Skeletal muscle satellite cell (primary cell): ENCODE measurements around the gene NGF.
"Not testable (repeated sequence)": the region's sequence is repeated elsewhere in the genome, so short reads cannot be mapped to it uniquely, and the experiment has no call there.

Source experiments
- H3K27me3 ChIP-seq: 2 replicates; pipeline ENCODE4 v1.7.0; 2013; ENCODE audit warnings: low read length; ENCODE audit not compliant: control insufficient read depth, insufficient read depth
- H3K36me3 ChIP-seq: 2 replicates; pipeline ENCODE4 v1.7.0; 2013; ENCODE audit warnings: mild to moderate bottlenecking, control low read depth, low read length; ENCODE audit not compliant: insufficient read depth
- H3K4me1 ChIP-seq: 2 replicates; pipeline ENCODE4 v1.7.0; 2013; ENCODE audit warnings: low read length; ENCODE audit not compliant: control insufficient read depth, insufficient read depth
- H3K4me2 ChIP-seq: 2 replicates; pipeline ENCODE4 v1.7.0; 2013; ENCODE audit warnings: mild to moderate bottlenecking, low read length
- H3K4me3 ChIP-seq: 2 replicates; pipeline ENCODE4 v1.7.0; 2013; ENCODE audit warnings: low read length
- H3K9ac ChIP-seq: 2 replicates; pipeline ENCODE4 v1.7.0; 2013; ENCODE audit warnings: mild to moderate bottlenecking, low read depth, low read length, moderate library complexity
- H3K9me3 ChIP-seq: replicated peaks from 2 replicates; pipeline ENCODE4 v1.7.0; 2013; ENCODE audit warnings: mild to moderate bottlenecking, control low read depth, low read length

Gene NGF

DNA sequence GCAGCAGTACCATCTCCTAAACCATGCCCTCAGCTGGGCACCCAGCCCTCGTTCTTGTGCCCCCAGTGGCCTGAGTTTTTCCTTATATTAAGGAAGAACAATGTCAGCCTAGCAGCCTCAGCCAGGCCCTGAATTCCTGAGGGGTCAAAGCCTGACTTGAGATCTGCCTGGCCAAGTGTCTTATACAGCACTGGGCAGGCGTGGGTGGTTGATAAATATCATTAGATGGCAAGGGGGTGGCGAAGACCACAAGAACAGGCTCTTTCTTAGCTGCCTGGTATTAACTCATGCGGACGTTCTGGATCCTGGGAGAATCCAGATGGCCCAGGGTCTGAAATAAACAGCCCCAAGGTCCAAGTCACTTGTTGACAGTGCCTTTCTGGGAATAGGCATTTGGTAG is 18.3 kb downstream of the NGF start:
- H3K9me3 ChIP-seq, result no peaks in the 10 kb centered on the region
- no peak overlapping the region for H3K9ac ChIP-seq
- no peak overlapping the region for H3K4me2 ChIP-seq
- no peaks in the 10 kb centered on the region for H3K27me3 ChIP-seq
- no peak overlapping the region for H3K4me3 ChIP-seq
- no peaks in the 10 kb centered on the region for H3K36me3 ChIP-seq
- peaks cover 14% of the 10 kb centered on the region for H3K4me1 ChIP-seq

DNA sequence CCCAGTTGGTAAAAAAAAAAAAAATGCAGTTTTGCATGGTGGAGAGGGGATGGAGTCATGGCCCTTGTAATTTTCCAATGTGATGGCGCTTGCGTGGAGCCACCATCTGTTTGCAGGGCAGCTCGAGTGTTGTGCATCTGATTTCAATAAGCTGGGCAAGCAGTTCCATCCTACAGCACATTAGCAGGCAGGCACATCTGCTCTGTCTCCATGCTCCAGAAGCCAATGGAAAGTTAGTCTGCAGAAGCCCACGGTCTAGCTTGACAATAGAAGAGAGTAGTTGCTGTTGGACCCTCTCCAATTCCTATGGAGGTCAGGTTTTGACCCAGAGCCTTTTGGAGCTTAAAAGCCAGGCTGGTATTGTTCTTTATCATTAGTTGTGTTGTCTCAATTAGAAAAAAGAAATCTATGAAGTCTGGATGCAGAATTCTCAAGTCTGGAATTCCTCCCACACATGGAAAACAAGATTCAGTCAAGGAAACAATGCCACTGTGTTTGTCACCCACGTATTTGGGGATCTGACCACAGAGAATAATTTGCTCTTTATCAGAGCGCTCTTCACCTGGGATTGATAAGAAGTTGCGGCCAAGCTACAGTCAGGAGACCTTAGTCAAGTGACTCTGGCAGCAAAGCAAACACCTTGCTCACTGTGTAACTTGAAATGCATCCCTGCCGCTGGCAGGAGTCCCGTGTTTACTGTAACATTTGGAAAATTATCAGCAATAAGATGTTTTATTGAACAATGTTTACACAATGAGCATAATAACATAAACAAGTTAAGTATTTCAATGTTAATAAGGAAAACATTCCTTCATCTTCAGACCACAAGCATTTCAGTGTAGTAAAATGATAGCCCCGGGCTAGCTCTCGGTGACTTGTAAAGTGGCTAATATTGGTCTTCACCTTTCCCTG is 20.7 kb downstream of the NGF start:
- Histone ChIP-seq H3K36me3 (no peaks in the 10 kb centered on the region), H3K4me2 (no peak overlapping the region), H3K9ac (no peak overlapping the region), H3K9me3 (no peaks in the 10 kb centered on the region), H3K4me3 (no peak overlapping the region), H3K4me1 (peaks cover 2% of the 10 kb centered on the region), H3K27me3 (no peaks in the 10 kb centered on the region)

DNA sequence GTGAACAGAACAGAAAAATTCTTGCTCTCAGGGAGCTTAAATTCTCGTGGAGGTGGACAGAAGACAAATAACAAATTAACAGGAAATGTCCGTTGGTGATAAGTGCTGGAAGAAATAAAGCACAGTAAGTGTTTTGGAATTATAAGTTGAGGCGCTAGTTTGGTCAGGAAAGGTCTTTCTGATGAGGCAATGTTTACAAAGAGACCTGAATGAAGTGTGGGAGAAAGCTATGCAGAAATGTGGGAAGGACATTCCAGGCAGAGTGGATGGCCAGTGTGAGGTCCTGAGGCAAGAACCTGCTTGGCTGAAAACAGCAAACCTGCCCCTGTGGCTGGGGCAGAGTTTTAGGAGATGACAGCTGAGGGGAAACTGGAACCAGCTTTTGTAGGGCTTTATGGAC is 23.3 kb downstream of the NGF start:
- Histone ChIP-seq H3K27me3 (no peaks in the 10 kb centered on the region), H3K9me3 (no peaks in the 10 kb centered on the region), H3K9ac (no peak overlapping the region), H3K4me3 (no peak overlapping the region), H3K4me1 (no peaks in the 10 kb centered on the region), H3K4me2 (no peak overlapping the region), H3K36me3 (no peaks in the 10 kb centered on the region)

DNA sequence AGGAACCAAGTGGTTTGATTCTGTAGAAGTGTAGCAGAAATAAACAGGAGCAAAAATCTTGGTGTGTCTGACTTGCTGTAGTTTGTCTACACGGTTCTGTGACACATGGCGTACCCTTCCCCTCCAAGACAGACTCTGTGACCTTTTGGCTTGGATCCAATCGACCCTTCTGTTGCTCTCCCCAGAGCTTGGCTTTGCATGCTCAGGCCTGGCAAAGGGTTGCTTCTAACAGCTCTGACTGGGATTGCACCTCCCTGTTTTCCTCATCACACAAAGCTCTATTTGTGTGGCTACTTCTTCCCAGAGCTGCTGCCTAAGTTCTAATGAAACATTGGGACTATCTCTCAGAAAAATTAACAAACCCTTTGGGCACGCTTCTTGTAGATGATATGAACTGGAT is 24.0 kb downstream of the NGF start:
- H3K4me1 ChIP-seq, result no peaks in the 10 kb centered on the region
- no peaks in the 10 kb centered on the region for H3K27me3 ChIP-seq
- no peak overlapping the region for H3K4me3 ChIP-seq
- no peaks in the 10 kb centered on the region for H3K9me3 ChIP-seq
- H3K9ac ChIP-seq, result no peak overlapping the region
- no peak overlapping the region for H3K4me2 ChIP-seq
- H3K36me3 ChIP-seq, result no peaks in the 10 kb centered on the region

DNA sequence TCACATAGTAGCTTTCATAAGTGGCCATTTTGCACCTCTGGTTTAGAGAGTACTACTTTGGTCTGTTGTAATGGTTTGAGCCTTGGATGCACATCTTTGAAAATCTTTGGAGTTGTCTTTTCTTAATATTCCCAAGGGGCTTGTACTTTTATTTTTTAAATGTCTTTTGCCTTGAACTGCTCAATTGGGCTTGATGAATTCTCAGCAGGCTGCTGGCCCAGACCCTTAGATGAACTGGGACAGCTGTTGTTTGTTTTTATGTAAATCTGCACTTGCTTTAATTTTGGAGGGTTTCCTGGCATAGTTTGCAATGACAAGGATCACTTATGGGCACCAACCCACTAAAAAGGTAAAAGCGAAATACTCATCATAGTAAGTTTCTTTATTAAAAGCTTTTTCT is 24.9 kb downstream of the NGF start:
- Histone ChIP-seq H3K27me3 (no peaks in the 10 kb centered on the region), H3K9me3 (no peaks in the 10 kb centered on the region)

DNA sequence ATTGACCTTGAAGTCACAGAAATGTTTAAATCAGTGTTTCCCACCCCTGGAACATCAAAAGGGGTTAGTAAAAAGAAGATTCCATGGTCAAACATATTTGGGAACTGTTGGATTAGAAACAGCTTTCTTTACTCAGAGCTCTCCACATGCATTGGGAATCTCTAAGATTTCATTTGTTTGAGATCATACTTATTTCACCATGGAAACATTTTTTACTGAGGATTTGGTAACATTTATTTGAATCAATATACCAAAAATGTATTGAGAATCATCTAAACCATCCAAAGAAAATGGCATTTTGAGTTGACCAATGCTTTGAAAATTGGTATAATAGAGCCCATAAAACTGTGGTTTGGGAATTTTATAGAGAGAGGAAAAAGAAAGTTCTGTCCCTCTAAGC is 25.3 kb downstream of the NGF start:
- no peak overlapping the region for H3K4me3 ChIP-seq
- H3K4me2 ChIP-seq, result no peak overlapping the region
- no peaks in the 10 kb centered on the region for H3K27me3 ChIP-seq
- no peaks in the 10 kb centered on the region for H3K36me3 ChIP-seq
- no peak overlapping the region for H3K9ac ChIP-seq
- no peaks in the 10 kb centered on the region for H3K9me3 ChIP-seq
- no peaks in the 10 kb centered on the region for H3K4me1 ChIP-seq

More for the DNA sequence above, 24.9 kb downstream of the NGF start:
- Histone ChIP-seq H3K36me3 (no peaks in the 10 kb centered on the region), H3K4me3 (no peak overlapping the region), H3K4me2 (no peak overlapping the region), H3K9ac (no peak overlapping the region), H3K4me1 (no peaks in the 10 kb centered on the region)

DNA sequence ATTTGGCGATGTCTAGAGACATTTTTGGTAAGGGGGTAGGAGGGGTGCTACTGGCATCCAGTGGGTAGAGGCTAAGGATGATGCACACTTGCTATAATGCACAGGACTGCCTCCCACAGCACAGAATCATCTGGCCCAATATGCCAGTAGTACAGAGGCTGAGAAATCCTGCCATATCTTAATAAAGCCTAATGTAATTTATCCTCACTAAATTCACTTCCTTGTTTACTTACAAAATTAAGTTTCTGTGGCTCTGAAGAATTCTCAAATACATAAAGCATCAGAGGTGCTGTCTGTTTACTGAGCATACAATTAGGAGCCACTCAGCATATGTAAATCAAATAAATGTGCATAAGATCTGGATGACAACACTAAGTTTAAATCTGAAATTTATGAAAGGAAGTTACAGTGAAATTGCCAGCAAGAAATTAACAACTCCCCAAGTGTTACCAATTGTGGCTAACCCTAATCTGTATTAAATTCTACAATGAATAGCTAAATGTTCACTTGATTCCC is 26.5 kb downstream of the NGF start:
- Histone ChIP-seq H3K36me3 (no peaks in the 10 kb centered on the region), H3K9me3 (no peaks in the 10 kb centered on the region), H3K4me2 (no peak overlapping the region), H3K4me3 (no peak overlapping the region), H3K4me1 (no peaks in the 10 kb centered on the region), H3K9ac (no peak overlapping the region), H3K27me3 (no peaks in the 10 kb centered on the region)

DNA sequence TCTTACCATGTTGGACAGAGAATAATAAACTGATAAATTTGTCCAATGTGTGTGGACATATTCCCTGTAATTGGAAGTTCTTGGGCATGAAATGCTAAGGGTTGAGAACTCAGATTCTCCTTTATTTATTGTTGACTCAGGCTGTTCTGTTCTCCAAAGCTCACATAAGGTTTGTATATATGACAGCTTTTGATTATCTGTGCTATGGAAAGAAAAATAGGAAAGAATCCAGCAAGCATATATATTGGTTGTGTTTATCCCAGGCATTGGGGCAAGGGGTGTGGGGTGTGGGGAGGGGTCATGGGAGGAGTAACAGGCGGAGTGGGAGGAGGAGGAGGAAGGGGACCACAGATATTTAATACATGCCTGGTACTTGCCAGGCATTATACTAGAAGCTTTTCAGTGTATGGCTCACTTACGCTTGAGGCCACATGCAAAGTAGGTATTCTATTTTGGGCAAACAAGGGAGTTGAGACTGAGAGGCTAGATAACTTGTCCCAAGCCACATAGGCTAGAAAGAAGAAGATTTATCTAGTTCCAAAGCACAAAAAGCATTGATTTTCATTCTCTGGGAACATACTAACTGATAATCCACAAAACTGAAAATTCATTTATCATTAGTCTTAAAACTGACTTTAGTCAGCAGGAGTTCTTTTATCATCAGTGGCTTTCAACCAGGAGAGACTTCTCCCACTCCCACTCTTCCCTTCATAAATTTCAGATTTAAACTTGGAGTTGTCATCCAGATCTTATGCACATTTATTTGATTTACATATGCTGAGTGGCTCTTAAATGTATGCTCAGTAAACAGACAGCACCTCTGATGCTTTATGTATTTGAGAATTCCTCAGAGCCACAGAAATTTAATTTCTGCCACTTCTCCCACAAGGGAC is 27.2 kb downstream of the NGF start:
- H3K4me3 ChIP-seq, result no peak overlapping the region
- H3K36me3 ChIP-seq, result no peaks in the 10 kb centered on the region
- H3K9ac ChIP-seq, result no peak overlapping the region
- H3K9me3 ChIP-seq, result no peaks in the 10 kb centered on the region
- no peaks in the 10 kb centered on the region for H3K4me1 ChIP-seq
- no peak overlapping the region for H3K4me2 ChIP-seq
- H3K27me3 ChIP-seq, result no peaks in the 10 kb centered on the region

DNA sequence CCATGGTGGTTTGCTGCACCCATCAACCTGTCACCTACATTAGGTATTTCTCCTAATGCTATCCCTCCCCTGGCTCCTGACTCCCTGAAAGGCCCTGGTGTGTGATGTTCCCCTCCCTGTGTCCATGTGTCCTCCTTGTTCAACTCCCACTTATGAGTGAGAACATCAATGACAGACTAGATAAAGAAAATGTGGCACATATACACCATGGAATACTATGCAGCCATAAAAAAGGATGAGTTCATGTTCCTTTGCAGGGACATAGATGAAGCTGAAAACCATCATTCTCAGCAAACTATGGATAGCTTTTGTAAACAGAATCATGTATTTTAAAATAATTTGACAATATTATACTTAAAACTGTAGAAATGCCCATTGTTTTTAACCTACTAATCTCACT is 28.5 kb downstream of the NGF start:
- not testable (repeated sequence) for H3K4me2 ChIP-seq, H3K4me3 ChIP-seq, H3K4me1 ChIP-seq, H3K36me3 ChIP-seq, H3K27me3 ChIP-seq, H3K9me3 ChIP-seq, H3K9ac ChIP-seq

DNA sequence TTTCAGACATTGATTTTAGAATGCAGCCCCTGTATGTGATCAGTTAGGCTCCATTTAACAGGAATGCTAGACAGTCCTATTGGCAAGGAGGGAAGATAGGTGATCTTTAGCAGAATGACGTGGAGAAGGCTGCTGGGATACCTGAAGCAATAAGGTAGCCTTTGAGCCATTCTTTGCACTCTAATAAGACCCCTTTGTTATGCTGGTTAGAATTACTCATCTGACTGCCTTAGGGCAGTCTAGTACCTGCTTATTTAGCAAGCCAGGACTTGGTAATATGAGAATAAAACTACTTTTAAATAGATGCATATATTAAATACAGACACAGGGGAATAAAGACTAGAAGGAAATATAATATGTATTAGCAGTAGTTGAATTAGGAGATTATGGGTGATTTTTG is 29.1 kb downstream of the NGF start:
- no peaks in the 10 kb centered on the region for H3K4me1 ChIP-seq
- no peak overlapping the region for H3K9ac ChIP-seq
- H3K4me3 ChIP-seq, result no peak overlapping the region
- H3K36me3 ChIP-seq, result no peaks in the 10 kb centered on the region
- H3K9me3 ChIP-seq, result no peaks in the 10 kb centered on the region
- no peaks in the 10 kb centered on the region for H3K27me3 ChIP-seq
- H3K4me2 ChIP-seq, result no peak overlapping the region

DNA sequence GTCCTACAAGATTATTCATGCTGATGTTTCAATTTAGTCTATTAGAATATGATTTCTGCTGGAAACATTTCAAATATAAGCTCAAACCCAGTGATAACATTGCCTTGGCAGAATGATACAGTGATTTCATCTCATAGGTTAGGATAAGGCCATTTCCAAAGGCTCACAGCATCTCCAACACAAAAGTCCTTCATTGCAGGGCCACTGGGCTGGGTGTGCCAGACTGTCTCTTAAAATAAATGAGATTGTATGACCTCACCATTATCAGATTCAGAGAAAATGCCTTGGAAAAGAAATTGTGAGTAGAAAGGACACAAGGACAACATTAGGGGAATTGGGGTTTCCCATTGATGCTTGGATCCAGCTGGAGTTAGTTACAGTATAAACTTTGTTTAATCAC is 30.4 kb downstream of the NGF start:
- no peaks in the 10 kb centered on the region for H3K27me3 ChIP-seq
- H3K9me3 ChIP-seq, result no peaks in the 10 kb centered on the region
- no peak overlapping the region for H3K4me3 ChIP-seq
- H3K4me2 ChIP-seq, result no peak overlapping the region
- no peaks in the 10 kb centered on the region for H3K36me3 ChIP-seq
- H3K9ac ChIP-seq, result no peak overlapping the region
- H3K4me1 ChIP-seq, result peaks cover 1% of the 10 kb centered on the region
